H9 (cell line): ENCODE results near the gene RCAN2. TPM values are rescaled to one million over a fixed set of nuclear protein-coding genes. Genes with fewer than 3 reads are reported as not detected.

Experiments
- DNase-seq: peaks from one replicate; pipeline ENCODE4 v3.0.0-alpha.2; 2017
- H2AFZ ChIP-seq: one replicate; pipeline ENCODE4 v1.6.1; 2013; ENCODE audit warnings: mild to moderate bottlenecking, low read length, control low read depth, moderate library complexity
- H2AK5ac ChIP-seq: 2 replicates; pipeline ENCODE4 v1.6.1; 2013; ENCODE audit warnings: low read length, control low read depth, mixed read lengths; ENCODE audit not compliant: insufficient read length
- H2BK120ac ChIP-seq: one replicate; pipeline ENCODE4 v1.6.1; 2013; ENCODE audit warnings: low read depth, mild to moderate bottlenecking, low read length, control low read depth, inconsistent platforms; ENCODE audit not compliant: poor library complexity, severe bottlenecking
- H2BK12ac ChIP-seq: 2 replicates; pipeline ENCODE4 v1.6.1; 2013; ENCODE audit warnings: low read length, control low read depth, mixed read lengths, low read depth; ENCODE audit not compliant: insufficient read length
- H2BK15ac ChIP-seq: 2 replicates; pipeline ENCODE4 v1.6.1; 2013; ENCODE audit warnings: low read depth, low read length, control low read depth
- H2BK20ac ChIP-seq: one replicate; pipeline ENCODE4 v1.6.1; 2013; ENCODE audit warnings: low read depth, mild to moderate bottlenecking, low read length, control low read depth, inconsistent platforms; ENCODE audit not compliant: poor library complexity, severe bottlenecking
- H2BK5ac ChIP-seq: 2 replicates; pipeline ENCODE4 v1.6.1; 2013; ENCODE audit warnings: low read length, control low read depth, mixed read lengths; ENCODE audit not compliant: insufficient read length
- H3K14ac ChIP-seq: 2 replicates; pipeline ENCODE4 v1.6.1; 2013; ENCODE audit warnings: low read length, control low read depth; ENCODE audit not compliant: insufficient read depth
- H3K18ac ChIP-seq: 2 replicates; pipeline ENCODE4 v1.6.1; 2013; ENCODE audit warnings: low read depth, mild to moderate bottlenecking, mixed read lengths, low read length, control low read depth; ENCODE audit not compliant: insufficient read length
- H3K23ac ChIP-seq: 2 replicates; pipeline ENCODE4 v1.6.1; 2013; ENCODE audit warnings: low read length, control low read depth, mixed read lengths, low read depth; ENCODE audit not compliant: insufficient read length
- H3K23me2 ChIP-seq: 2 replicates; pipeline ENCODE4 v1.6.1; 2013; ENCODE audit warnings: low read depth, mild to moderate bottlenecking, mixed read lengths, low read length, control low read depth; ENCODE audit not compliant: insufficient read length, poor library complexity, severe bottlenecking
- H3K27ac ChIP-seq: 2 replicates; pipeline ENCODE4 v1.5.1; 2013; ENCODE audit warnings: low read length, control low read depth, mixed read lengths, low read depth; ENCODE audit not compliant: insufficient read length
- H3K27me3 ChIP-seq: 2 replicates; pipeline ENCODE4 v1.6.1; 2013; ENCODE audit warnings: low read length, control low read depth, inconsistent platforms; ENCODE audit not compliant: insufficient read depth
- H3K4ac ChIP-seq: 2 replicates; pipeline ENCODE4 v1.6.1; 2013; ENCODE audit warnings: low read depth, mild to moderate bottlenecking, control low read depth, inconsistent platforms, low read length, moderate library complexity
- H3K4me1 ChIP-seq: 2 replicates; pipeline ENCODE4 v1.6.1; 2013; ENCODE audit warnings: low read length, control low read depth, inconsistent platforms; ENCODE audit not compliant: insufficient read depth
- H3K4me2 ChIP-seq: 2 replicates; pipeline ENCODE4 v1.6.1; 2013; ENCODE audit warnings: low read length, control low read depth, mixed read lengths; ENCODE audit not compliant: insufficient read length, insufficient read depth
- H3K56ac ChIP-seq: 2 replicates; pipeline ENCODE4 v1.6.1; 2013; ENCODE audit warnings: low read depth, mild to moderate bottlenecking, mixed read lengths, low read length, control low read depth; ENCODE audit not compliant: insufficient read length
- H3K79me1 ChIP-seq: 2 replicates; pipeline ENCODE4 v1.6.1; 2013; ENCODE audit warnings: low read depth, mild to moderate bottlenecking, moderate library complexity, low read length, control low read depth, inconsistent platforms; ENCODE audit not compliant: insufficient read depth, poor library complexity, severe bottlenecking
- H3K79me2 ChIP-seq: 2 replicates; pipeline ENCODE4 v1.6.1; 2013; ENCODE audit warnings: low read length, control low read depth, inconsistent platforms; ENCODE audit not compliant: insufficient read depth
- H3K9ac ChIP-seq: 2 replicates; pipeline ENCODE4 v1.6.1; 2013; ENCODE audit warnings: low read length, control low read depth, mixed read lengths; ENCODE audit not compliant: insufficient read length; ENCODE audit errors: extremely low read depth
- H3K9me3 ChIP-seq: one replicate; pipeline ENCODE4 v1.6.1; 2013; ENCODE audit warnings: low read depth, low read length, inconsistent platforms; ENCODE audit not compliant: control insufficient read depth
- H3T11ph ChIP-seq: one replicate; pipeline ENCODE4 v1.6.1; 2013; ENCODE audit warnings: mild to moderate bottlenecking, low read length, control low read depth, inconsistent platforms
- H4K20me1 ChIP-seq: one replicate; pipeline ENCODE4 v1.6.1; 2013; ENCODE audit not compliant: control insufficient read depth, insufficient read length, insufficient read depth
- H4K5ac ChIP-seq: 2 replicates; pipeline ENCODE4 v1.6.1; 2013; ENCODE audit warnings: low read depth, mild to moderate bottlenecking, mixed read lengths, low read length, control low read depth; ENCODE audit not compliant: insufficient read length
- H4K8ac ChIP-seq: replicated peaks from 2 replicates; pipeline ENCODE4 v1.6.1; 2013; ENCODE audit warnings: low read length, control low read depth, mixed read lengths, low read depth; ENCODE audit not compliant: insufficient read length
- H4K91ac ChIP-seq: 2 replicates; pipeline ENCODE4 v1.6.1; 2013; ENCODE audit warnings: low read depth, mild to moderate bottlenecking, moderate library complexity, mixed read lengths, low read length, control low read depth; ENCODE audit not compliant: insufficient read length
- H3K27ac Mint-ChIP-seq, 3 experiments: 2 replicates in 2 of 3; 3 replicates in 1 of 3; pipeline ENCODE4 v1.8.0; 2020 to 2021; ENCODE audit warnings: mixed read lengths in 3 of 3, mild to moderate bottlenecking in 1 of 3, moderate library complexity in 1 of 3
- H3K27me3 Mint-ChIP-seq: 2 replicates; pipeline ENCODE4 v1.8.0; 2021; ENCODE audit warnings: low read depth, mild to moderate bottlenecking, moderate library complexity, mixed read lengths
- H3K36me3 Mint-ChIP-seq, 3 experiments: 2 replicates in 2 of 3; 3 replicates in 1 of 3; pipeline ENCODE4 v1.8.0; 2020 to 2021; ENCODE audit warnings: low read depth in 3 of 3, mixed read lengths in 3 of 3; ENCODE audit not compliant: insufficient read depth in 1 of 3
- H3K4me1 Mint-ChIP-seq, 2 experiments: 2 replicates each; pipeline ENCODE4 v1.8.0; 2020; ENCODE audit warnings: mixed read lengths in 2 of 2
- H3K4me3 Mint-ChIP-seq, 2 experiments: 2 replicates in 1 of 2; 3 replicates in 1 of 2; pipeline ENCODE4 v1.8.0; 2020 to 2021; ENCODE audit warnings: mild to moderate bottlenecking in 2 of 2, mixed read lengths in 2 of 2, moderate library complexity in 1 of 2
- H3K9me3 Mint-ChIP-seq, 2 experiments: 2 replicates in 1 of 2; 3 replicates in 1 of 2; pipeline ENCODE4 v1.8.0; 2020; ENCODE audit warnings: mild to moderate bottlenecking in 2 of 2, mixed read lengths in 2 of 2, moderate library complexity in 1 of 2
- CTCF ChIP-seq: fragments of 200-600 bp; sonication (generic); conservative IDR thresholded peaks from 3 replicates; pipeline ENCODE4 v1.8.0; 2021; ENCODE audit warnings: antibody characterized with exemption, mild to moderate bottlenecking
- WGBS: extraction: QIAGEN DNeasy Blood & Tissue Kit; methylation state at CpG from one replicate; pipeline ENCODE4 v1.1.7; 2013; ENCODE audit warnings: missing lambda C conversion rate, low lambda C conversion rate, mixed read lengths; ENCODE audit not compliant: insufficient read length; ENCODE audit errors: extremely low coverage; 5-methylcytosine and 5-hydroxymethylcytosine counted together
- total RNA-seq: library from RNA; stranded (reverse); gene quantifications from 2 replicates; pipeline ENCODE4 v1.2.1, GENCODE V29; 2021

Gene RCAN2
- total RNA-seq, 1 experiment from 2014 or later, result 3.0 TPM

GRCh38 chr6:46407776-46408530 is 83.3 kb downstream of the RCAN2 start:
- Histone ChIP-seq H2AFZ (no peak overlapping the region), H3K14ac (no peak overlapping the region), H2BK20ac (no peak overlapping the region), H3K9ac (no peak overlapping the region), H3K9me3 (no peaks in the 10 kb centered on the region), H3K4me1 (no peaks in the 10 kb centered on the region), H3K79me1 (no peaks in the 10 kb centered on the region), H3T11ph (no peak overlapping the region), H4K8ac (no peak overlapping the region), H3K56ac (no peak overlapping the region), H2BK15ac (no peak overlapping the region), H2BK120ac (no peak overlapping the region), H3K4ac (no peak overlapping the region), H3K79me2 (no peaks in the 10 kb centered on the region), H3K27me3 (no peaks in the 10 kb centered on the region), H4K91ac (no peak overlapping the region), H3K4me2 (no peak overlapping the region), H3K18ac (no peak overlapping the region), H3K23ac (no peak overlapping the region), H4K5ac (no peak overlapping the region), H2BK12ac (no peak overlapping the region), H3K27ac (no peak overlapping the region), H3K23me2 (no peaks in the 10 kb centered on the region), H2AK5ac (no peak overlapping the region), H4K20me1 (no peaks in the 10 kb centered on the region), H2BK5ac (no peak overlapping the region)
- H3K27ac Mint-ChIP-seq, result no peak overlapping the region
- DNase-seq, result no peak
- no peaks in the 10 kb centered on the region for H3K36me3 Mint-ChIP-seq
- no peaks in the 10 kb centered on the region for H3K9me3 Mint-ChIP-seq
- no peak for TF ChIP-seq CTCF
- H3K4me3 Mint-ChIP-seq, result no peak overlapping the region
- no peaks in the 10 kb centered on the region for H3K4me1 Mint-ChIP-seq
- H3K27me3 Mint-ChIP-seq, result no peaks in the 10 kb centered on the region
- WGBS, result no CpG with 5 or more reads among the region's 13 CpGs
